CD4-positive, alpha-beta T cell treated with Interleukin-10 for 1 hour (primary cell): Measurements from ENCODE around the gene POLR2J3.
"Not testable (repeated sequence)": the region's sequence is repeated elsewhere in the genome, so short reads cannot be mapped to it uniquely, and the experiment has no call there.

Experiments used
- DNase-seq: peaks from one replicate; pipeline ENCODE4 v3.0.0-alpha.2; 2020

The POLR2J3 gene

GRCh38 chr7:102572261-102573239 is at the start of gene POLR2J3:
TSS of gene POLR2J3 (minus strand) at chr7:102572583. CDS start at chr7:102572521, 62 bp downstream.
- peak; percentile 97 for DNase-seq

GRCh38 chr7:102618122-102618521 is 45.7 kb upstream of the POLR2J3 start:
- not testable (repeated sequence) for DNase-seq

- DNase-seq: peak; percentile 55
These were observed 44.2 kb upstream of the POLR2J3 start, which contains the start of gene RASA4 for GRCh38 chr7:102616507-102617125. TSS of gene RASA4 (minus strand) at chr7:102616756. CDS start at chr7:102616689, 67 bp downstream.

DNA sequence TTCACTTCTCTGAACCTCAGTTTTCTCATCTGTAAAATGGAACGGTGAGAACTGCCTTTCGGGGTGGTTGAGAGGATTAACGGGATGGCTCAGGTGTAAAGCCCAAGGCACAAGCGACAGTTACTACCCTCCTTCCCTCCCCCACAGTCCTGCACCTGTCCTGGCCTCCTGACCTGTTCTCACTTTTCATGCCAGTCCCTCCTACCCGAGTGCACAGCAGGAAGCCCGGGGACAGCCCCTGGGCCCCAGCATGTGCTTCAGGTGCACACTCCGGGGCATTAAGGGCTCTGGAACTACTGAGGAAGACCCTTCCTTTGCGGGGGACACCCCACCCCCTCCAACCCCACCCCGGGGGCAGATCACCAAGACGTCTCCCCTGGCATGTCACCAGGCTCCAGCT is 43.5 kb upstream of the POLR2J3 start:
- DNase-seq: not testable (repeated sequence)

GRCh38 chr7:102614873-102615272 is 42.5 kb upstream of the POLR2J3 start:
- DNase-seq: not testable (repeated sequence)

GRCh38 chr7:102614346-102614697 is 41.9 kb upstream of the POLR2J3 start:
- not testable (repeated sequence) for DNase-seq

GRCh38 chr7:102613575-102614345 is 41.4 kb upstream of the POLR2J3 start:
- not testable (repeated sequence) for DNase-seq

- DNase-seq: not testable (repeated sequence)
These were observed 39.4 kb upstream of the POLR2J3 start for GRCh38 chr7:102611675-102612325.

DNA sequence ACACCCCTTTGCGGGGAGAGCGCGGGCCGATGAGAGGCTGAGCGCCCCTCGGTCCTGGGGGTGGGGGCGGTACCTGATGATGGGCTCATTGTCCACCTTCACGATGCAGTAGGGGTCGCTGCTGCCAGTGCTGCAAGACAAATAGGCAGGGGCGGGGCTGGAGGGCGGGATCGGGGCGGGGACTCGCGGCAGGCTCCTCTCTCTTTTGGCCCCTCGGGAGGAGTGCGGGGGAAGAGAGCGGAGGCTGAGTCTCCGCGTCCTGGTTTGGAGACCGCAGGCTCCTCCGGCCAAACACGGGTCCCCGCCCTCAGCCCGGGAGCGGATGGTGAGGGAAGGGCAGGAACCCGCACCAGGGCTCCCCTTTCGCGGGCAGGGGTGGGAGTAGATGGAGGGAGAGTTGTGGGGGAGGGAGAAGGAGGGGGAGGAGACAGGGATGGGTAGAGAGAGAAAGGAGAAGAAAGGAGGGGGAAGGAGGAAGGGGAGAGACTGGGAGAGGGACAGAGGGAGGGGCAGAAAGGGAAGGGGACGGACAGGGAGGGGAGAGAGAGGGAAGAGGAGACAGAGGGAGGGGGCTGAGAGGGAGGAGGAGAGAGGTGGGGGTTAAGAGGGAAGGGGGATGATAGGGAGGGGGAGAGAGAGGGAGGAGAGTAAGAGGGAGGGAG is 38.8 kb upstream of the POLR2J3 start:
- not testable (repeated sequence) for DNase-seq

DNA sequence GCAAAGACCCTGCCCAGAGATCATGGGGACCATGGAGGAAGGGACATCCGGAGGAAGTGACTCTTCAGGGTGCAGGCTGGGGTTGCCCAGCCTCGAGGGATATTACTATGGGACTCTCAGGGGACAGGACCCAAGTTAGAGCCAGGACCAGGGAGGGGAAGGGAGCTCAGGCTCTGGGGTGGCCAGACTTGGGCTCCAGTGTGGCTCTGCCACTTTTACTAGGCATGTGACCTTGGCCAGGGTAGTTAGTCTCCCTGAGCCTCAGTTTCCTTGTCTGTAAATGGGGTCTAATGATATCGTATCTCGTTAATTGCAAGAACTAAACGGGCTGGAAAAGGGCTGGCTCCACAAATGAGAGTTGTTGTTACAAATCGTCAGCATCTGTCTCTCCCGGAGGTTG is 38.1 kb upstream of the POLR2J3 start:
- DNase-seq: not testable (repeated sequence)

GRCh38 chr7:102609734-102610133 is 37.4 kb upstream of the POLR2J3 start:
- not testable (repeated sequence) for DNase-seq

DNA sequence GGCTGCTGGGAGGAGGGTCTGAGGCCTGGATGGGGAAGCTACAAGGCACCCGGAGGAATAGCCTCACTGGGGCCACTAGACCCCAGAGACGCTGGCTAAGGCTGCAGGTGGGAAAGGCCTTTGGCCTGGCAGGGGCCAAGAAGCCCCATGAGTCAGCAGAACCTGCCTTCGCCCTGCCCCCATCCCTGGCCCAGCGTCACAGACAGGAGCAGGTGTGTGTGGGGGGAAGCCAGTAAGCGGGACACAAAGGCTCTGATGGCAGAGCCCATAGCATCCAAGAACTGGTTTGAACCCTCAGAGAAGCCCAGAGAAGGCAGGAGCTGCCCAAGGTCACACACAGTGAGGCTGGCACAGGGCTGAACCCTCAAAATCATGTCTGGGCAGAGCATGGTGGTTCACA is 34.5 kb upstream of the POLR2J3 start:
- DNase-seq: not testable (repeated sequence)

- not testable (repeated sequence) for DNase-seq
These were observed 32.2 kb upstream of the POLR2J3 start for GRCh38 chr7:102604431-102605145.

GRCh38 chr7:102602317-102602716 is 29.9 kb upstream of the POLR2J3 start:
- not testable (repeated sequence) for DNase-seq

DNA sequence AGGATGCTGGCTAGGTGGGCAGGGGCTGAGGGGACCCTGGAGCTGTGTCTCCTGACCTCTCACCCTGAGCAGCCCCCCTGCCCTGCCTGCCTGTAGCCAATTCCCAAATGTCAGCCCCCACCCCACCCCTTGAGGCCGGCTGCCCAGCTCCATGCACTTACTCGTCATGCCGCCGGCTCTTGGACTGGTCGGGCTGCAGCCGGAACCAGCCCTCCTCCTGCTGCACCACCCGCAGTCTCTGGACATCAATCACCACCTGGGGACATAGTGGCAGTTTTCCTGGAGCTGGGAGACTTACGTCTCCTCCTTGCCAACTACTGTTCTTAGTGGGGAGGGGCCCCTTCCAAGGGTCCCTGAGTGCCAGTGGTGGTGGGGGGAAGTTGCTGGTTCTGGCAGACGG is 27.3 kb upstream of the POLR2J3 start:
- not testable (repeated sequence) for DNase-seq

DNA sequence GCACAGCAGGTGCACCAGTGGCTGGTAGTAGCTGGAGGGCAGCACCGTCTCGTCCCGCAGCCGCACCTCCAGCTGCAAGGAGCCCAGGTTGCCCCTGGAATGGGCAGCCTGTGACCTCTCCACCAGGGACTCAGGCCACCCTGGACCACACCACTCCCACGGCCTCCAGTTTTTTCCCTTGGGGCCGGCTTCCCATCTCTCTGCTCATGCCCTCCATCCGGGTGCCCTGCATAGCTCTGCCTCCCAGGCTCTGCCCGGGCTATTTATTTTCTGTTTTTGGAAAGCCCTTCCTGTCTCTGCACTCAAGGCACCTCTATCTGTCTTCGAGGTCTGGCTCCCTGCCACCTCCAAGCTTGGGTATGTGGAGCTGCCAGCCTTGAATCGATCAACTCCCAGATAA is 23.7 kb upstream of the POLR2J3 start:
- DNase-seq: not testable (repeated sequence)

- not testable (repeated sequence) for DNase-seq
These were observed 21.4 kb upstream of the POLR2J3 start for GRCh38 chr7:102593637-102594334.

DNA sequence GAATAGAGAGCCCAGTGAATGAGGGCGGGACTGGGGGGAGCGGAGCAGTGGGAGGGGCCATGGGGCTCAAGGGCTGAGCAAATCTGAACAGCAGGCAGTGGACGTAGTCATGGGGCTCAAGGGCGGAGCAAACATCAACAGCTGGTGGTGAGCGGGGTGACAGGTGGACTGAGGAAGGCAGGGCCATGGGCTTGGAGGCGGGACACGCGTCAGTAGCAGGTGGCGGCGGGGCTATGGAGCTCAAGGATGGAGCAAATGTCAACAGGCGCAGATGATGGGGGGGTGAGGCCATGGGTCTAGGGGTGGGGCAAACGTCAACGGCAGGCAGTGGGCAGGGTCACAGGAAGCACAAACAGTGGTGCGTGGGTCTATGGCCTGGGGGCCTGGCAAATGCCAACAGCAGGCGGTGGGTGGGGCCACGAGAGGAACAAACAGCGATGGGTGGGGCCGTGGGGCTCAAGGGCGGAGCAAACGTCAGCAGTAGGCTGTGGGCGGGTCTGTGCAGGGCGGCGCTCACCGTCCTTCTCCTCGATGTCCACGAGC is 20.2 kb upstream of the POLR2J3 start:
- peak; percentile 75 for DNase-seq

DNA sequence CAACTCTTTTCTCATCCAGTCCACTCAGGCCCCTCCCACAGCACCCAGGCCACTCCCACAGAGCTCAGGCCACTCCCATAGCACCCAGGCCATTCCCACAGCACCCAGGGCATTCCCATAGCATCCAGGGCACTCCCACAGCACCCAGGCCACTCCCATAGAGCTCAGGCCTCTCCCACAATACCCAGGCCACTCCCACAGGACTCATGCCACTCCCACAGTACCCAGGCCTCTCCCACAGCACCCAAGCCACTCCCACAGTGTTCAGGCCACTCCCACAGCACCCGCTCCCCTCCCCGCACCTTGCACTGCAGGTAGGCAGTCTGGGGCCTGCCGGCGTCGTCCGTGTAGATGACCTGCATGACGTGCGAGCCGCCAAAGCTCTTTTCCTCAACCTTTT is 17.5 kb upstream of the POLR2J3 start:
- DNase-seq: not testable (repeated sequence)

- not testable (repeated sequence) for DNase-seq
These were observed 11.1 kb upstream of the POLR2J3 start for GRCh38 chr7:102583495-102583894.
